Tibial nerve (tissue), 3 donors: Measurements from ENCODE around the gene AEBP2.

Experiments used
- POLR2A ChIP-seq, 2 donors: fragments of 450-650 bp; IDR thresholded peaks; one replicate each; pipeline ENCODE4 v1.6.1; 2017; ENCODE audit warnings: antibody characterized with exemption in 2 of 2, mild to moderate bottlenecking in 2 of 2, moderate library complexity in 2 of 2
- TF ChIP-seq, protein P1 (sequence below), 5 experiments: fragments of 200-600 bp in 3 of 5; fragments of 450-650 bp in 2 of 5; sonication (generic) in 3 of 5; IDR thresholded peaks; one replicate each; pipeline ENCODE4 v1.5.1; 2016 to 2019; ENCODE audit warnings: antibody characterized with exemption in 5 of 5, mild to moderate bottlenecking in 3 of 5, moderate library complexity in 2 of 5

DNA sequence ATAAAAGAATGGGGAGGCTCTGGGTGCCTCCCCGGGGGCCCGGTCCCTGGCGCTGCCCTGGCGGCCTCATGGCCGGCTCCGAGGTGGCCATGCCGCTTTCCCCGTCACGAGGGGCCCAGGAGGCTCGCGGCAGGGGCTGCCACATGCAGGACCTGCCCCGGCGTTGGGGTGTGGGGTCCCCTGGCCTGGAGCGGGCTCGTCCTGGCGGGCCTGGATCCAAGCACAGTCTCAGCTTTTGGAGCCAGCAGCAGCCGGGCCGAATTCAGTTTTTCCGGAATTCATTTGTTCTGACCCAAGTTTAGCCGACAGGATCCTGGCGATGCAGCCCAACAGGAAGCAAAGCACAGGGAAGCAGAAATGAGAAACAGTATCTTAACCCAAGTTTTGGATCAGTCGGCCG lies 26.4 kb upstream of the AEBP2 start:
- no peak for TF ChIP-seq POLR2A (IDR thresholded peaks at IDR 0.05)
- TF ChIP-seq, protein P1, sequence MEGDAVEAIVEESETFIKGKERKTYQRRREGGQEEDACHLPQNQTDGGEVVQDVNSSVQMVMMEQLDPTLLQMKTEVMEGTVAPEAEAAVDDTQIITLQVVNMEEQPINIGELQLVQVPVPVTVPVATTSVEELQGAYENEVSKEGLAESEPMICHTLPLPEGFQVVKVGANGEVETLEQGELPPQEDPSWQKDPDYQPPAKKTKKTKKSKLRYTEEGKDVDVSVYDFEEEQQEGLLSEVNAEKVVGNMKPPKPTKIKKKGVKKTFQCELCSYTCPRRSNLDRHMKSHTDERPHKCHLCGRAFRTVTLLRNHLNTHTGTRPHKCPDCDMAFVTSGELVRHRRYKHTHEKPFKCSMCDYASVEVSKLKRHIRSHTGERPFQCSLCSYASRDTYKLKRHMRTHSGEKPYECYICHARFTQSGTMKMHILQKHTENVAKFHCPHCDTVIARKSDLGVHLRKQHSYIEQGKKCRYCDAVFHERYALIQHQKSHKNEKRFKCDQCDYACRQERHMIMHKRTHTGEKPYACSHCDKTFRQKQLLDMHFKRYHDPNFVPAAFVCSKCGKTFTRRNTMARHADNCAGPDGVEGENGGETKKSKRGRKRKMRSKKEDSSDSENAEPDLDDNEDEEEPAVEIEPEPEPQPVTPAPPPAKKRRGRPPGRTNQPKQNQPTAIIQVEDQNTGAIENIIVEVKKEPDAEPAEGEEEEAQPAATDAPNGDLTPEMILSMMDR (IDR thresholded peaks at IDR 0.05) = no peak
